PC-9 (cell line): ENCODE measurements around the gene LRP1-AS. TPM values are rescaled to one million over a fixed set of nuclear protein-coding genes. Genes with fewer than 3 reads are reported as not detected.

Experiments
- BruUV-seq: library from RNA; stranded (reverse); fragments of 400-500 nt; replicated peaks from 2 replicates; lab custom pipeline; 2021; lab: Mats Ljungman, UMichigan
- CTCF ChIA-PET: fragments of 300-600 bp; sonication (Branson Sonifier 250); formaldehyde crosslinking; loops from one replicate; lab custom pipeline; 2022; ENCODE audit warnings: antibody characterized with exemption; lab: Charles Lee
- POLR2A ChIA-PET: fragments of 300-600 bp; sonication (Branson Sonifier 250); formaldehyde crosslinking; loops from one replicate; lab custom pipeline; 2022; ENCODE audit warnings: antibody characterized with exemption; ENCODE audit not compliant: unreplicated experiment; lab: Charles Lee
- DNase-seq, 2 experiments: peaks; one replicate each; pipeline versions ENCODE4 v3.0.0 to v3.0.0-alpha.2; 2015 to 2022; ENCODE audit warnings: mixed read lengths in 1 of 2
- H2AFZ ChIP-seq: fragments of 200-600 bp; sonication (generic); 2 replicates; pipeline ENCODE4 v1.8.1; 2017; ENCODE audit warnings: antibody characterized with exemption
- H3F3A ChIP-seq: fragments of 200-600 bp; sonication (generic); 2 replicates; pipeline ENCODE4 v1.8.1; 2017; ENCODE audit warnings: antibody characterized with exemption, mild to moderate bottlenecking, low read depth; ENCODE audit not compliant: insufficient read depth
- H3K27ac ChIP-seq: fragments of 200-600 bp; sonication (generic); 2 replicates; pipeline ENCODE4 v1.6.1; 2016; ENCODE audit warnings: mixed run types
- H3K27me3 ChIP-seq: fragments of 200-600 bp; sonication (generic); 2 replicates; pipeline ENCODE4 v1.6.1; 2016; ENCODE audit warnings: low read depth, mixed run types; ENCODE audit not compliant: insufficient read depth
- H3K36me3 ChIP-seq: fragments of 200-600 bp; sonication (generic); 2 replicates; pipeline ENCODE4 v1.6.1; 2016; ENCODE audit warnings: low read depth, mixed run types
- H3K4me1 ChIP-seq: fragments of 200-600 bp; sonication (generic); replicated peaks from 2 replicates; pipeline ENCODE4 v1.6.1; 2016; ENCODE audit warnings: mixed run types; ENCODE audit not compliant: insufficient read depth
- H3K4me2 ChIP-seq: fragments of 200-600 bp; sonication (generic); 2 replicates; pipeline ENCODE4 v1.6.1; 2017; ENCODE audit warnings: mixed run types
- H3K4me3 ChIP-seq: fragments of 200-600 bp; sonication (generic); 2 replicates; pipeline ENCODE4 v1.6.1; 2016; ENCODE audit warnings: mixed run types
- H3K79me2 ChIP-seq: fragments of 200-600 bp; sonication (generic); 2 replicates; pipeline ENCODE4 v1.6.1; 2017; ENCODE audit warnings: low read depth, mixed run types
- H3K9me2 ChIP-seq: fragments of 200-600 bp; sonication (generic); 2 replicates; pipeline ENCODE4 v1.8.1; 2017; ENCODE audit warnings: mild to moderate bottlenecking; ENCODE audit not compliant: insufficient read depth
- H3K9me3 ChIP-seq: fragments of 200-600 bp; sonication (generic); 2 replicates; pipeline ENCODE4 v1.8.1; 2016; ENCODE audit warnings: low read depth; ENCODE audit not compliant: insufficient read depth
- H4K20me1 ChIP-seq: fragments of 200-600 bp; sonication (generic); 2 replicates; pipeline ENCODE4 v1.8.1; 2017; ENCODE audit not compliant: insufficient read depth
- CTCF ChIP-seq: fragments of 200-600 bp; sonication (generic); conservative IDR thresholded peaks from 2 replicates; pipeline ENCODE4 v1.6.1; 2017; ENCODE audit warnings: mixed run types, antibody characterized with exemption, mild to moderate bottlenecking, moderate library complexity
- EZH2 ChIP-seq: fragments of 200-600 bp; sonication (generic); IDR thresholded peaks from 2 replicates; pipeline ENCODE4 v1.8.0; 2017; ENCODE audit warnings: antibody characterized with exemption, low read depth
- intact Hi-C: fragments of 100-400 bp; cut with micrococcal nuclease; formaldehyde crosslinking; loops from one replicate; pipeline ENCODE4 v1.10.0; 2022; ENCODE audit not compliant: unreplicated experiment
- total RNA-seq: library from RNA; stranded (reverse); gene quantifications from 2 replicates; pipeline ENCODE4 v1.2.3, GENCODE V29; 2021

LRP1-AS gene
- total RNA-seq, 1 experiment from 2014 or later, result not detected

GRCh38 chr12:57119294-57120085 lies 27.9 kb downstream of the LRP1-AS start:
- H2AFZ ChIP-seq, result no peak overlapping the region
- no peaks in the 10 kb centered on the region for H3K9me3 ChIP-seq
- no peak overlapping the region for H3K27ac ChIP-seq
- POLR2A ChIA-PET, result no interaction called here
- no peaks in the 10 kb centered on the region for H4K20me1 ChIP-seq
- no peak overlapping the region for H3K4me2 ChIP-seq
- no peak overlapping the region for H3K4me3 ChIP-seq
- BruUV-seq, result no TSS peak
- no peaks in the 10 kb centered on the region for H3K27me3 ChIP-seq
- H3K36me3 ChIP-seq, result no peaks in the 10 kb centered on the region
- CTCF ChIA-PET, result no interaction called here
- no peak for DNase-seq
- TF ChIP-seq CTCF, result no peak
- TF ChIP-seq EZH2, result no peak
- no peaks in the 10 kb centered on the region for H3F3A ChIP-seq
- H3K4me1 ChIP-seq, result no peaks in the 10 kb centered on the region
- H3K9me2 ChIP-seq, result no peaks in the 10 kb centered on the region
- no peaks in the 10 kb centered on the region for H3K79me2 ChIP-seq
- intact Hi-C loops, result no loop called here

GRCh38 chr12:57118711-57119271 lies 28.6 kb downstream of the LRP1-AS start:
- ChIA-PET CTCF (no interaction called here), POLR2A (interaction anchor here (0.5 kb wide), 1 partner anchor 9 kb away, joined by 7 read pairs; no protein-coding TSS in a partner anchor)
- Histone ChIP-seq H3K4me1 (no peaks in the 10 kb centered on the region), H3K36me3 (no peaks in the 10 kb centered on the region), H2AFZ (no peak overlapping the region), H3K4me3 (no peak overlapping the region), H3K27me3 (no peaks in the 10 kb centered on the region), H3F3A (no peaks in the 10 kb centered on the region), H3K27ac (no peak overlapping the region), H3K79me2 (no peaks in the 10 kb centered on the region), H3K4me2 (no peak overlapping the region), H4K20me1 (no peaks in the 10 kb centered on the region), H3K9me2 (no peaks in the 10 kb centered on the region), H3K9me3 (no peaks in the 10 kb centered on the region)
- TF ChIP-seq EZH2 (no peak), CTCF (no peak)
- no TSS peak for BruUV-seq
- DNase-seq, result no peak
- intact Hi-C loops, result no loop called here

- Histone ChIP-seq H2AFZ (no peak overlapping the region), H3K27ac (no peak overlapping the region), H3K27me3 (no peaks in the 10 kb centered on the region), H3K9me3 (no peaks in the 10 kb centered on the region), H3K4me2 (no peak overlapping the region), H3F3A (peaks cover 11% of the 10 kb centered on the region), H3K4me1 (peaks cover 11% of the 10 kb centered on the region), H3K79me2 (no peaks in the 10 kb centered on the region), H4K20me1 (no peaks in the 10 kb centered on the region), H3K9me2 (no peaks in the 10 kb centered on the region), H3K4me3 (no peak overlapping the region), H3K36me3 (no peaks in the 10 kb centered on the region)
- no peak for DNase-seq
- intact Hi-C loops, result no loop called here
- CTCF ChIA-PET, result interaction anchor here (1.1 kb wide), 1 partner anchor 64 kb away, joined by 3 read pairs; no protein-coding TSS in a partner anchor
- BruUV-seq, result no TSS peak
- POLR2A ChIA-PET, result no interaction called here
- no peak for TF ChIP-seq EZH2
- no peak for TF ChIP-seq CTCF
These were observed 30.7 kb downstream of the LRP1-AS start for GRCh38 chr12:57116580-57117281.
